Naive thymus-derived CD4-positive, alpha-beta T cell (primary cell): ENCODE results near the gene XPA. TPM values are rescaled to one million over a fixed set of nuclear protein-coding genes. Genes with fewer than 3 reads are reported as not detected.

ENCODE experiments used
- ATAC-seq: fragments of 150-1000 bp; cut with Tn5 transposase; 2 replicates; pipeline ENCODE4 v1.10.0; 2021; ENCODE audit warnings: mild to moderate bottlenecking, moderate library complexity
- CTCF ChIA-PET: fragments of 350-600 bp; sonication (Branson Sonifier 250); formaldehyde crosslinking; loops from one replicate; lab custom pipeline; 2021; ENCODE audit warnings: antibody characterized with exemption; lab: Charles Lee
- POLR2A ChIA-PET: fragments of 350-600 bp; sonication (Branson Sonifier 250); formaldehyde crosslinking; loops from one replicate; lab custom pipeline; 2021; ENCODE audit warnings: antibody characterized with exemption, inconsistent platforms; lab: Charles Lee
- DNase-seq, 9 donors: peaks; one replicate each; pipeline versions ENCODE4 v3.0.0 to v3.0.0-alpha.2; 2020 to 2022; ENCODE audit warnings: mixed read lengths in 1 of 9
- H3K27ac ChIP-seq: one replicate; pipeline ENCODE4 v1.7.0; 2013; ENCODE audit warnings: mild to moderate bottlenecking, low read depth, low read length, moderate library complexity
- H3K27me3 ChIP-seq, 2 donors: one replicate each; pipeline ENCODE4 v1.7.0; 2013; ENCODE audit warnings: low read length in 2 of 2, mild to moderate bottlenecking in 2 of 2, moderate library complexity in 2 of 2; ENCODE audit not compliant: control insufficient read depth in 2 of 2, insufficient read depth in 2 of 2
- H3K36me3 ChIP-seq, 3 experiments: 1 replicate in 2 of 3; 2 replicates in 1 of 3; pipeline ENCODE4 v1.7.0; 2013; ENCODE audit warnings: low read length in 3 of 3, mild to moderate bottlenecking in 3 of 3, moderate library complexity in 1 of 3; ENCODE audit not compliant: insufficient read depth in 3 of 3, control insufficient read depth in 2 of 3
- H3K4me1 ChIP-seq, 2 donors: one replicate each; pipeline ENCODE4 v1.7.0; 2013; ENCODE audit warnings: low read length in 2 of 2, mild to moderate bottlenecking in 2 of 2, moderate library complexity in 1 of 2; ENCODE audit not compliant: control insufficient read depth in 2 of 2, insufficient read depth in 2 of 2
- H3K4me3 ChIP-seq: 2 replicates; pipeline ENCODE4 v1.7.0; 2013; ENCODE audit warnings: mild to moderate bottlenecking, low read length
- H3K9me3 ChIP-seq, 3 experiments: 1 replicate in 2 of 3; 2 replicates in 1 of 3; pipeline ENCODE4 v1.7.0; 2013; ENCODE audit warnings: low read length in 3 of 3; ENCODE audit not compliant: control insufficient read depth in 2 of 3
- H3K27ac Mint-ChIP-seq, 9 donors: one replicate each; pipeline ENCODE4 v1.8.0; 2020 to 2022; ENCODE audit warnings: mixed read lengths in 9 of 9, mild to moderate bottlenecking in 8 of 9, moderate library complexity in 5 of 9, inconsistent platforms in 2 of 9
- H3K27me3 Mint-ChIP-seq, 5 donors: one replicate each; pipeline ENCODE4 v1.8.0; 2021 to 2022; ENCODE audit warnings: mixed read lengths in 5 of 5, mild to moderate bottlenecking in 1 of 5
- H3K36me3 Mint-ChIP-seq, 5 donors: one replicate each; pipeline ENCODE4 v1.8.0; 2020 to 2022; ENCODE audit warnings: mixed read lengths in 5 of 5, mild to moderate bottlenecking in 3 of 5, inconsistent platforms in 1 of 5
- H3K4me1 Mint-ChIP-seq, 7 donors: one replicate each; pipeline ENCODE4 v1.8.0; 2020 to 2022; ENCODE audit warnings: mixed read lengths in 7 of 7, mild to moderate bottlenecking in 3 of 7, inconsistent platforms in 1 of 7
- H3K4me3 Mint-ChIP-seq, 10 donors: one replicate each; pipeline ENCODE4 v1.8.0; 2020 to 2022; ENCODE audit warnings: mild to moderate bottlenecking in 10 of 10, mixed read lengths in 10 of 10, moderate library complexity in 6 of 10, inconsistent platforms in 2 of 10
- H3K9me3 Mint-ChIP-seq, 11 donors: one replicate each; pipeline ENCODE4 v1.8.0; 2020 to 2022; ENCODE audit warnings: mixed read lengths in 11 of 11, mild to moderate bottlenecking in 4 of 11, inconsistent platforms in 1 of 11, moderate library complexity in 1 of 11
- intact Hi-C, 2 donors: fragments of 100-400 bp; cut with micrococcal nuclease; formaldehyde crosslinking; loops; one replicate each; pipeline ENCODE4 v1.15.1; 2023
- polyA plus RNA-seq, 2 donors: library from polyadenylated mRNA; unstranded; fragments of 300-500 nt; fragmentation: Illumina TruSeq; gene quantifications; one replicate each; pipeline ENCODE4 v1.2.3, GENCODE V29; 2021
- total RNA-seq, 6 experiments: library from RNA in 5 of 6; stranded (reverse) in 5 of 6; gene quantifications; 1 replicate in 5 of 6; 2 replicates in 1 of 6; pipeline ENCODE4 v1.2.3 and lab custom pipeline; 2021 to 2026

The XPA gene
- total and polyA plus RNA-seq, 7 experiments from 2014 or later = 16.7 to 38.9 (median 25.9) TPM

GRCh38 chr9:97721396-97721795 is 24.3 kb upstream of the XPA start:
- Mint-ChIP-seq H3K27me3 (peaks cover 0 to 58% (median 21%) of the 10 kb centered on the region in 5 donors), H3K4me3 (no peak overlapping the region), H3K4me1 (peaks cover 0 to 5% (median 0%) of the 10 kb centered on the region in 7 donors), H3K36me3 (peaks cover 0 to 12% (median 5%) of the 10 kb centered on the region in 5 donors), H3K9me3 (peaks cover 1 to 9% (median 6%) of the 10 kb centered on the region in 11 donors), H3K27ac (no peak overlapping the region)
- no peak for DNase-seq
- H3K4me1 ChIP-seq = no peaks in the 10 kb centered on the region
- CTCF ChIA-PET = no interaction called here
- H3K36me3 ChIP-seq = no peaks in the 10 kb centered on the region
- no peak overlapping the region for H3K27ac ChIP-seq
- no peak for ATAC-seq
- intact Hi-C loops = no loop called here
- H3K9me3 ChIP-seq = no peaks in the 10 kb centered on the region
- H3K27me3 ChIP-seq = peaks cover 0 to 2% of the 10 kb centered on the region in 2 donors
- no peak overlapping the region for H3K4me3 ChIP-seq
- POLR2A ChIA-PET = no interaction called here

GRCh38 chr9:97717866-97718265 is 20.7 kb upstream of the XPA start:
- H3K9me3 Mint-ChIP-seq = peaks cover 1 to 9% (median 6%) of the 10 kb centered on the region in 11 donors

GRCh38 chr9:97714435-97714834 is 17.3 kb upstream of the XPA start:
- ChIA-PET POLR2A (interaction anchor here (1.2 to 1.5 kb wide), 2 partner anchors 207 to 209 kb away, joined by 4 to 7 read pairs; partner anchors contain the start of gene TRMO), CTCF (interaction anchor here (0.9 to 1.1 kb wide), 2 partner anchors 8 to 12 kb away, joined by 3 to 5 read pairs; no protein-coding TSS in a partner anchor)
- Histone ChIP-seq H3K4me1 (peaks cover 10 to 18% of the 10 kb centered on the region in 2 donors), H3K4me3 (no peak overlapping the region), H3K27me3 (no peaks in the 10 kb centered on the region), H3K9me3 (no peaks in the 10 kb centered on the region), H3K27ac (no peak overlapping the region), H3K36me3 (no peaks in the 10 kb centered on the region)
- H3K9me3 Mint-ChIP-seq = peaks cover 0 to 4% (median 0%) of the 10 kb centered on the region in 11 donors
- H3K27me3 Mint-ChIP-seq = peaks cover 0 to 24% (median 10%) of the 10 kb centered on the region in 5 donors
- peaks cover 0 to 7% (median 0%) of the 10 kb centered on the region in 5 donors for H3K36me3 Mint-ChIP-seq
- peak overlapping the region in 1 of 9 donors; percentile 72 for H3K27ac Mint-ChIP-seq
- peak in 4 of 9 donors; percentile 7 to 28 (median 12) for DNase-seq
- peak; percentile 44 for ATAC-seq
- intact Hi-C loops = loop anchor here in 1 of 2 donors (5.0 kb wide), 1 partner anchor 1078 kb away; no protein-coding TSS in a partner anchor
- H3K4me1 Mint-ChIP-seq = peaks cover 10 to 41% (median 22%) of the 10 kb centered on the region in 7 donors
- H3K4me3 Mint-ChIP-seq = peak overlapping the region in 6 of 10 donors; percentile 36 to 75 (median 59)

More at GRCh38 chr9:97717866-97718265, 20.7 kb upstream of the XPA start:
- ATAC-seq (no peak), DNase-seq (no peak)
- H3K36me3 Mint-ChIP-seq = peaks cover 0 to 12% (median 5%) of the 10 kb centered on the region in 5 donors
- CTCF ChIA-PET = no interaction called here
- Histone ChIP-seq H3K4me1 (peaks cover 6 to 10% of the 10 kb centered on the region in 2 donors), H3K4me3 (no peak overlapping the region), H3K9me3 (no peaks in the 10 kb centered on the region), H3K27ac (no peak overlapping the region), H3K27me3 (no peaks in the 10 kb centered on the region), H3K36me3 (no peaks in the 10 kb centered on the region)
- peaks cover 2 to 26% (median 15%) of the 10 kb centered on the region in 7 donors for H3K4me1 Mint-ChIP-seq
- peaks cover 0 to 39% (median 7%) of the 10 kb centered on the region in 5 donors for H3K27me3 Mint-ChIP-seq
- H3K27ac Mint-ChIP-seq = no peak overlapping the region
- no peak overlapping the region for H3K4me3 Mint-ChIP-seq
- POLR2A ChIA-PET = interaction anchor here (0.6 kb wide), 2 partner anchors 264 to 554 kb away, joined by 3 read pairs; no protein-coding TSS in a partner anchor
- intact Hi-C loops = no loop called here

GRCh38 chr9:97711223-97711626 is 14.1 kb upstream of the XPA start:
- Mint-ChIP-seq H3K27ac (peak overlapping the region in 1 of 9 donors; percentile 46), H3K4me3 (peak overlapping the region in 5 of 10 donors; percentile 7 to 44 (median 30)), H3K9me3 (no peaks in the 10 kb centered on the region), H3K4me1 (peaks cover 10 to 39% (median 22%) of the 10 kb centered on the region in 7 donors), H3K36me3 (peaks cover 0 to 2% (median 0%) of the 10 kb centered on the region in 5 donors), H3K27me3 (peaks cover 0 to 35% (median 13%) of the 10 kb centered on the region in 5 donors)
- H3K4me1 ChIP-seq = peaks cover 11 to 18% of the 10 kb centered on the region in 2 donors
- no peak overlapping the region for H3K4me3 ChIP-seq
- intact Hi-C loops = loop anchor here (2.0 to 5.0 kb wide), 6 partner anchors 92 to 1081 kb away; partner anchors contain the start of gene TRMO (in 1 of the 2)
- ChIA-PET CTCF (no interaction called here), POLR2A (no interaction called here)
- ATAC-seq (peak; percentile 22), DNase-seq (no peak)
- no peaks in the 10 kb centered on the region for H3K27me3 ChIP-seq
- H3K36me3 ChIP-seq = no peaks in the 10 kb centered on the region
- no peak overlapping the region for H3K27ac ChIP-seq
- no peaks in the 10 kb centered on the region for H3K9me3 ChIP-seq

- POLR2A ChIA-PET = no interaction called here
- peaks cover 17 to 18% of the 10 kb centered on the region in 2 donors for H3K4me1 ChIP-seq
- no peak overlapping the region for H3K27ac ChIP-seq
- H3K4me3 Mint-ChIP-seq = peak overlapping the region in 5 of 10 donors; percentile 21 to 44 (median 38)
- intact Hi-C loops = loop anchor here (1.0 to 5.0 kb wide), 14 partner anchors 13 to 1082 kb away; partner anchors contain the start of genes TRMO (in 1 of the 2) and XPA (in 1 of the 2)
- ATAC-seq = peak; percentile 92
- no peaks in the 10 kb centered on the region for H3K27me3 ChIP-seq
- H3K9me3 ChIP-seq = no peaks in the 10 kb centered on the region
- peak in 7 of 9 donors; percentile 32 to 65 (median 56) for DNase-seq
- no peaks in the 10 kb centered on the region for H3K36me3 ChIP-seq
- peaks cover 12 to 42% (median 22%) of the 10 kb centered on the region in 7 donors for H3K4me1 Mint-ChIP-seq
- H3K36me3 Mint-ChIP-seq = peaks cover 0 to 5% (median 0%) of the 10 kb centered on the region in 5 donors
- peaks cover 0 to 37% (median 13%) of the 10 kb centered on the region in 5 donors for H3K27me3 Mint-ChIP-seq
- peak overlapping the region in 2 of 9 donors; percentile 6 to 46 for H3K27ac Mint-ChIP-seq
- H3K9me3 Mint-ChIP-seq = no peaks in the 10 kb centered on the region
- CTCF ChIA-PET = no interaction called here
- H3K4me3 ChIP-seq = no peak overlapping the region
These were observed 13.4 kb upstream of the XPA start for GRCh38 chr9:97710356-97711222.

GRCh38 chr9:97706246-97706645 is 9.1 kb upstream of the XPA start:
- Mint-ChIP-seq H3K36me3 (peaks cover 0 to 6% (median 0%) of the 10 kb centered on the region in 5 donors), H3K4me3 (no peak overlapping the region), H3K27ac (no peak overlapping the region), H3K27me3 (peaks cover 0 to 26% (median 13%) of the 10 kb centered on the region in 5 donors), H3K9me3 (no peaks in the 10 kb centered on the region), H3K4me1 (peaks cover 7 to 34% (median 8%) of the 10 kb centered on the region in 7 donors)
- POLR2A ChIA-PET = interaction anchor here (0.7 to 1.1 kb wide), 2 partner anchors 9 to 10 kb away, joined by 3 to 4 read pairs; partner anchors contain the start of gene XPA
- H3K27ac ChIP-seq = no peak overlapping the region
- H3K27me3 ChIP-seq = no peaks in the 10 kb centered on the region
- no peaks in the 10 kb centered on the region for H3K9me3 ChIP-seq
- H3K4me1 ChIP-seq = peaks cover 6 to 18% of the 10 kb centered on the region in 2 donors
- CTCF ChIA-PET = interaction anchor here (0.6 to 1.4 kb wide), 3 partner anchors 9 to 206 kb away, joined by 3 to 5 read pairs (median 3); no protein-coding TSS in a partner anchor
- ATAC-seq (no peak), DNase-seq (no peak)
- intact Hi-C loops = no loop called here
- no peaks in the 10 kb centered on the region for H3K36me3 ChIP-seq
- H3K4me3 ChIP-seq = no peak overlapping the region
